Loucy (cell line): Measurements from ENCODE around the gene FLT1.
A peak's percentile ranks its signal among the peaks of the same experiment; 100 is the strongest.

ENCODE experiments used
- H2AFZ ChIP-seq: fragments of 200-600 bp; sonication (generic); 2 replicates; pipeline ENCODE4 v1.6.0; 2016; ENCODE audit warnings: antibody characterized with exemption, mild to moderate bottlenecking, low read length, moderate library complexity
- H3F3A ChIP-seq: fragments of 200-600 bp; 2 replicates; pipeline ENCODE4 v1.6.0; 2016; ENCODE audit warnings: antibody characterized with exemption, low read depth, mild to moderate bottlenecking
- H3K27me3 ChIP-seq: fragments of 200-600 bp; sonication (generic); 2 replicates; pipeline ENCODE4 v1.6.1; 2014; ENCODE audit warnings: low read length, mild to moderate bottlenecking; ENCODE audit not compliant: insufficient read depth, poor library complexity, severe bottlenecking
- H3K36me3 ChIP-seq: fragments of 200-600 bp; sonication (generic); 2 replicates; pipeline ENCODE4 v1.6.1; 2016; ENCODE audit warnings: low read length; ENCODE audit not compliant: insufficient read depth
- H3K4me1 ChIP-seq: fragments of 200-600 bp; sonication (generic); 2 replicates; pipeline ENCODE4 v1.5.1; 2014; ENCODE audit warnings: low read length, mild to moderate bottlenecking; ENCODE audit not compliant: insufficient read depth, poor library complexity, severe bottlenecking
- H3K4me2 ChIP-seq: fragments of 200-600 bp; sonication (generic); 2 replicates; pipeline ENCODE4 v1.6.0; 2014; ENCODE audit warnings: antibody characterized with exemption, low read length, low read depth, mild to moderate bottlenecking; ENCODE audit not compliant: poor library complexity, severe bottlenecking
- H3K4me3 ChIP-seq: fragments of 200-600 bp; sonication (generic); 2 replicates; pipeline ENCODE4 v1.5.1; 2014; ENCODE audit warnings: low read length, mild to moderate bottlenecking, mixed read lengths; ENCODE audit not compliant: poor library complexity, severe bottlenecking
- H3K79me2 ChIP-seq: fragments of 200-600 bp; sonication (generic); 2 replicates; pipeline ENCODE4 v1.6.1; 2014; ENCODE audit warnings: low read length; ENCODE audit not compliant: insufficient read depth
- H3K9ac ChIP-seq: fragments of 200-600 bp; sonication (generic); 2 replicates; pipeline ENCODE4 v1.6.0; 2014; ENCODE audit warnings: mild to moderate bottlenecking, low read depth, low read length, moderate library complexity; ENCODE audit not compliant: poor library complexity, severe bottlenecking
- H3K9me2 ChIP-seq: fragments of 200-600 bp; sonication (generic); replicated peaks from 2 replicates; pipeline ENCODE4 v1.6.1; 2016; ENCODE audit warnings: low read depth, low read length, mixed read lengths
- H3K9me3 ChIP-seq: fragments of 200-600 bp; sonication (generic); 2 replicates; pipeline ENCODE4 v1.6.1; 2014; ENCODE audit warnings: mild to moderate bottlenecking, antibody characterized with exemption, low read length, low read depth; ENCODE audit not compliant: insufficient read depth
- H4K20me1 ChIP-seq: fragments of 200-600 bp; sonication (generic); 2 replicates; pipeline ENCODE4 v1.6.0; 2014; ENCODE audit warnings: antibody characterized with exemption, low read length, mild to moderate bottlenecking; ENCODE audit not compliant: insufficient read depth, poor library complexity, severe bottlenecking
- EZH2phosphoT487 ChIP-seq: fragments of 200-600 bp; IDR thresholded peaks from 2 replicates; pipeline ENCODE4 v1.6.1; 2018; ENCODE audit warnings: antibody characterized with exemption, mild to moderate bottlenecking, moderate library complexity, borderline replicate concordance
- TF ChIP-seq, protein P1 (sequence below): fragments of 200-600 bp; sonication (generic); conservative IDR thresholded peaks from 2 replicates; pipeline ENCODE4 v1.5.1; 2014; ENCODE audit warnings: mild to moderate bottlenecking, antibody characterized with exemption, low read length

FLT1 gene

GRCh38 chr13:28316836-28317235 is 178.1 kb downstream of the FLT1 start:
- peak overlapping the region; percentile 13 for H3K4me2 ChIP-seq
- no peak overlapping the region for H3K4me3 ChIP-seq
- no peak overlapping the region for H2AFZ ChIP-seq
- H3K36me3 ChIP-seq, result peaks cover 3% of the 10 kb centered on the region; the same call in 1 of the 2 replicates
- no peaks in the 10 kb centered on the region for H3K79me2 ChIP-seq
- H3K9me2 ChIP-seq, result no peaks in the 10 kb centered on the region
- H3K27me3 ChIP-seq, result no peaks in the 10 kb centered on the region
- no peaks in the 10 kb centered on the region for H3K9me3 ChIP-seq
- no peaks in the 10 kb centered on the region for H3F3A ChIP-seq
- TF ChIP-seq, protein P1, sequence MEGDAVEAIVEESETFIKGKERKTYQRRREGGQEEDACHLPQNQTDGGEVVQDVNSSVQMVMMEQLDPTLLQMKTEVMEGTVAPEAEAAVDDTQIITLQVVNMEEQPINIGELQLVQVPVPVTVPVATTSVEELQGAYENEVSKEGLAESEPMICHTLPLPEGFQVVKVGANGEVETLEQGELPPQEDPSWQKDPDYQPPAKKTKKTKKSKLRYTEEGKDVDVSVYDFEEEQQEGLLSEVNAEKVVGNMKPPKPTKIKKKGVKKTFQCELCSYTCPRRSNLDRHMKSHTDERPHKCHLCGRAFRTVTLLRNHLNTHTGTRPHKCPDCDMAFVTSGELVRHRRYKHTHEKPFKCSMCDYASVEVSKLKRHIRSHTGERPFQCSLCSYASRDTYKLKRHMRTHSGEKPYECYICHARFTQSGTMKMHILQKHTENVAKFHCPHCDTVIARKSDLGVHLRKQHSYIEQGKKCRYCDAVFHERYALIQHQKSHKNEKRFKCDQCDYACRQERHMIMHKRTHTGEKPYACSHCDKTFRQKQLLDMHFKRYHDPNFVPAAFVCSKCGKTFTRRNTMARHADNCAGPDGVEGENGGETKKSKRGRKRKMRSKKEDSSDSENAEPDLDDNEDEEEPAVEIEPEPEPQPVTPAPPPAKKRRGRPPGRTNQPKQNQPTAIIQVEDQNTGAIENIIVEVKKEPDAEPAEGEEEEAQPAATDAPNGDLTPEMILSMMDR, result no peak
- no peak for TF ChIP-seq EZH2phosphoT487
- no peak overlapping the region for H3K9ac ChIP-seq
- peaks cover 5% of the 10 kb centered on the region for H3K4me1 ChIP-seq
- H4K20me1 ChIP-seq, result no peaks in the 10 kb centered on the region

- TF ChIP-seq, protein P1, result no peak
- no peak for TF ChIP-seq EZH2phosphoT487
- no peak overlapping the region for H2AFZ ChIP-seq
These were observed 178.8 kb downstream of the FLT1 start for GRCh38 chr13:28316129-28316528.

DNA sequence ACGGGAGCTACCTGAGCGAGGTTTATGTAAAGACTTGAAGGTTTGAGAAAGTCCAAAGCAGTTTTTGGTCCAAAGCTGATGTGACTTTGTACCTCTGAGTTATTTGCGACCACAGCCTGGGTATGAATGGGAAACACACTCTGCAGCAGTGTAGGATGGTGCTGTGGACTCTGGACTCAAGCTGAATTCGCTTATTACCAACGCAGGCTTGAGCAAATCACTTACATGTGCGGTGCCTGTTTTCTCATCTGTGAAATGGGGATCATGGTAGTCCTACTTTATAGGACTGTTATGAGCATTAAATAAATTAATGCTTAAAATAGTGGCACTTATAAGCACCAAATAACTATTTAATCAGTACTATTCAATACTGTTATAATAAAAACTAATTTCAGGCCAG is 180.0 kb downstream of the FLT1 start:
- H3K9ac ChIP-seq, result no peak overlapping the region
- TF ChIP-seq EZH2phosphoT487, result no peak
- TF ChIP-seq, protein P1, result no peak
- H3K4me3 ChIP-seq, result no peak overlapping the region
- H4K20me1 ChIP-seq, result no peaks in the 10 kb centered on the region
- no peaks in the 10 kb centered on the region for H3K27me3 ChIP-seq
- no peak overlapping the region for H3K4me2 ChIP-seq
- H3K36me3 ChIP-seq, result 0 out of 2 replicates have a peak, but pooled peaks cover 3% of the 10 kb centered on the region
- no peak overlapping the region for H2AFZ ChIP-seq
- no peaks in the 10 kb centered on the region for H3K79me2 ChIP-seq
- H3K9me3 ChIP-seq, result no peaks in the 10 kb centered on the region
- peaks cover 5% of the 10 kb centered on the region for H3K4me1 ChIP-seq
- H3K9me2 ChIP-seq, result no peaks in the 10 kb centered on the region
- H3F3A ChIP-seq, result no peaks in the 10 kb centered on the region

More at GRCh38 chr13:28316129-28316528, 178.8 kb downstream of the FLT1 start:
- Histone ChIP-seq H3K9ac (no peak overlapping the region), H3K27me3 (no peaks in the 10 kb centered on the region), H3K9me3 (no peaks in the 10 kb centered on the region), H3K4me2 (no peak overlapping the region), H3K4me3 (no peak overlapping the region), H3K79me2 (no peaks in the 10 kb centered on the region), H3K36me3 (0 out of 2 replicates have a peak, but pooled peaks cover 3% of the 10 kb centered on the region), H4K20me1 (no peaks in the 10 kb centered on the region), H3K4me1 (peaks cover 5% of the 10 kb centered on the region), H3F3A (no peaks in the 10 kb centered on the region), H3K9me2 (no peaks in the 10 kb centered on the region)
